Measurements from ENCODE around the gene FAM241A. TPM values are rescaled to one million over a fixed set of nuclear protein-coding genes. Genes with fewer than 3 reads are reported as not detected.

Gene FAM241A
- total RNA-seq, 1 donor from 2014 or later = 5.0 TPM

- H3K4me1 ChIP-seq = peaks cover 25% of the 10 kb centered on the region
- no peak overlapping the region for H3K27ac ChIP-seq
- no peaks in the 10 kb centered on the region for H3K36me3 ChIP-seq
- no peak overlapping the region for H3K4me3 ChIP-seq
- ATAC-seq (no peak), DNase-seq (no peak)
- no peaks in the 10 kb centered on the region for H3K27me3 ChIP-seq (ENCODE audit: low read depth)
- TF ChIP-seq, protein P1, sequence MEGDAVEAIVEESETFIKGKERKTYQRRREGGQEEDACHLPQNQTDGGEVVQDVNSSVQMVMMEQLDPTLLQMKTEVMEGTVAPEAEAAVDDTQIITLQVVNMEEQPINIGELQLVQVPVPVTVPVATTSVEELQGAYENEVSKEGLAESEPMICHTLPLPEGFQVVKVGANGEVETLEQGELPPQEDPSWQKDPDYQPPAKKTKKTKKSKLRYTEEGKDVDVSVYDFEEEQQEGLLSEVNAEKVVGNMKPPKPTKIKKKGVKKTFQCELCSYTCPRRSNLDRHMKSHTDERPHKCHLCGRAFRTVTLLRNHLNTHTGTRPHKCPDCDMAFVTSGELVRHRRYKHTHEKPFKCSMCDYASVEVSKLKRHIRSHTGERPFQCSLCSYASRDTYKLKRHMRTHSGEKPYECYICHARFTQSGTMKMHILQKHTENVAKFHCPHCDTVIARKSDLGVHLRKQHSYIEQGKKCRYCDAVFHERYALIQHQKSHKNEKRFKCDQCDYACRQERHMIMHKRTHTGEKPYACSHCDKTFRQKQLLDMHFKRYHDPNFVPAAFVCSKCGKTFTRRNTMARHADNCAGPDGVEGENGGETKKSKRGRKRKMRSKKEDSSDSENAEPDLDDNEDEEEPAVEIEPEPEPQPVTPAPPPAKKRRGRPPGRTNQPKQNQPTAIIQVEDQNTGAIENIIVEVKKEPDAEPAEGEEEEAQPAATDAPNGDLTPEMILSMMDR (IDR thresholded peaks at IDR 0.05) = peak; percentile 76
- H3K9me3 ChIP-seq = no peaks in the 10 kb centered on the region
- intact Hi-C loops (cut with DNase I) = loop anchor here (5.0 kb wide), 1 partner anchor 133 kb away; no protein-coding TSS in a partner anchor
Measured at GRCh38 chr4:112234952-112235609, 89.8 kb downstream of the FAM241A start.

DNA sequence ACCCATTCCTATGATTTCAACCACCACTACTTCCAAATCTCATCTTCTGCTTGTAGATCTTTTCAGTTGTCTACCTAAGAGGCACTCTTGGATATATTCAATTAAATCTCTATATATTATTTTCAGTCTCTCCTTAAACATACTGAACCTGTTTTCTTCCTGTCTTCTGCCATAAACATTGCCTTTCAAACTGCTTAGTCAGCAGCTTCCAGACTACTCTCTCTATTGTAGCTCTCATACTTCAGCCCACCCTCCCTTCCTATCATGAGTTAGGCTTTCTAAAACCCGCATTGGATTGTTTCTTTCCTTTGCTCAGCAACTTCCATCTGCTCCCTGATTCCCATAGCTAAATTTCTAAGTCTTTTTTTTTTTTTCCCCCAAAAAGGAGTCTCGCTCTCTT is 90.8 kb downstream of the FAM241A start:
- DNase-seq (no peak), ATAC-seq (no peak)
- TF ChIP-seq, protein P1 (IDR thresholded peaks at IDR 0.05) = no peak
- Histone ChIP-seq H3K4me3 (no peak overlapping the region), H3K9me3 (no peaks in the 10 kb centered on the region), H3K27ac (no peak overlapping the region), H3K27me3 (ENCODE audit: low read depth) (no peaks in the 10 kb centered on the region), H3K36me3 (no peaks in the 10 kb centered on the region), H3K4me1 (peaks cover 19% of the 10 kb centered on the region)
- intact Hi-C loops (cut with DNase I) = no loop called here

GRCh38 chr4:112238833-112239232 is 93.6 kb downstream of the FAM241A start:
- no peaks in the 10 kb centered on the region for H3K9me3 ChIP-seq
- H3K36me3 ChIP-seq = no peaks in the 10 kb centered on the region
- peaks cover 4% of the 10 kb centered on the region for H3K4me1 ChIP-seq
- no peak overlapping the region for H3K27ac ChIP-seq
- intact Hi-C loops (cut with DNase I) = no loop called here
- H3K4me3 ChIP-seq = no peak overlapping the region
- DNase-seq (no peak), ATAC-seq (no peak)
- TF ChIP-seq, protein P1 (IDR thresholded peaks at IDR 0.05) = no peak
- no peaks in the 10 kb centered on the region for H3K27me3 ChIP-seq (ENCODE audit: low read depth)

Other genes starting within 250 kb of the FAM241A start
- gene AP1AR, start 86.3 kb downstream of the FAM241A start, total RNA-seq = 15.0 TPM
- gene TIFA, start 140.4 kb downstream of the FAM241A start, total RNA-seq = 11.5 TPM
- 40.1 TPM for gene ALPK1, start 151.9 kb downstream of the FAM241A start, total RNA-seq